HepG2 (cell line): Measurements from ENCODE around the gene ACTL6A. TPM values are rescaled to one million over a fixed set of nuclear protein-coding genes. Genes with fewer than 3 reads are reported as not detected.

Experiments used
- ATAC-seq: fragments of 200-7000 bp; cut with Tn5 transposase; 3 replicates; pipeline ENCODE4 v1.9.1; 2020; ENCODE audit warnings: mild to moderate bottlenecking, moderate library complexity
- BruUV-seq: library from RNA; stranded (reverse); fragments of 400-500 nt; replicated peaks from 2 replicates; lab custom pipeline; 2021; lab: Mats Ljungman, UMichigan
- CTCF ChIA-PET: fragments of 300-600 bp; formaldehyde crosslinking; extraction: SDS; loops from one replicate; lab custom pipeline; 2021; ENCODE audit warnings: low total read pairs, inconsistent platforms, low intra/inter-chr PET ratio; lab: Yijun Ruan, JAX
- POLR2A ChIA-PET: fragments of 350-600 bp; sonication (Branson Sonifier 250); formaldehyde crosslinking; loops from one replicate; lab custom pipeline; 2020; ENCODE audit warnings: antibody characterized with exemption, inconsistent platforms; lab: Yijun Ruan, JAX
- DNase-seq: peaks from one replicate; pipeline ENCODE4 v3.0.0-alpha.2; 2015; ENCODE audit warnings: low spot score
- FAIRE-seq: peaks from 3 replicates; lab custom pipeline; 2011; peaks lifted over from hg19 to GRCh38; lab: Jason Lieb, UNC
- H2AFZ ChIP-seq: one replicate; pipeline ENCODE4 v1.6.1; 2011; ENCODE audit warnings: low read length, inconsistent platforms
- H3K27ac ChIP-seq: fragments of 300-600 bp; 3 replicates; pipeline ENCODE4 v1.8.0; 2011; ENCODE audit warnings: mixed run types, mild to moderate bottlenecking, mixed read lengths, low read length, inconsistent platforms; ENCODE audit not compliant: insufficient read depth; ENCODE audit errors: extremely low read length
- H3K27me3 ChIP-seq, 2 experiments: fragments of 200-600 bp in 1 of 2; 2 replicates in 1 of 2; 3 replicates in 1 of 2; pipeline versions ENCODE4 v1.6.0 to v1.8.0; 2011; ENCODE audit warnings: low read length in 2 of 2, mild to moderate bottlenecking in 2 of 2, moderate library complexity in 2 of 2, inconsistent platforms in 1 of 2; ENCODE audit not compliant: insufficient read depth in 2 of 2, control insufficient read depth in 1 of 2
- H3K36me3 ChIP-seq, 2 experiments: fragments of 200-600 bp in 1 of 2; replicated peaks in 1 of 2; 2 replicates in 1 of 2; 3 replicates in 1 of 2; pipeline versions ENCODE4 v1.5.1 to v1.8.0; 2011; ENCODE audit warnings: low read length in 2 of 2, inconsistent platforms in 1 of 2; ENCODE audit not compliant: insufficient read depth in 2 of 2, control insufficient read depth in 1 of 2
- H3K4me1 ChIP-seq: 2 replicates; pipeline ENCODE4 v1.5.1; 2012; ENCODE audit warnings: low read length, inconsistent platforms; ENCODE audit not compliant: insufficient read depth
- H3K4me2 ChIP-seq: 2 replicates; pipeline ENCODE4 v1.6.0; 2011; ENCODE audit warnings: low read depth, low read length, inconsistent platforms
- H3K4me3 ChIP-seq, 3 experiments: fragments of 200-600 bp in 1 of 3; sonication (generic), shearing (Covaris generic) in 1 of 3; replicated peaks in 1 of 3; 2 replicates each; pipeline ENCODE4 v1.5.1; 2011 to 2016; ENCODE audit warnings: low read length in 3 of 3, inconsistent platforms in 2 of 3, low read depth in 2 of 3, mild to moderate bottlenecking in 2 of 3, control low read depth in 1 of 3, mixed read lengths in 1 of 3; ENCODE audit not compliant: insufficient read depth in 1 of 3
- H3K79me2 ChIP-seq: one replicate; pipeline ENCODE4 v1.6.1; 2011; ENCODE audit warnings: low read length, inconsistent platforms; ENCODE audit not compliant: insufficient read depth
- H3K9ac ChIP-seq: 2 replicates; pipeline ENCODE4 v1.6.0; 2011; ENCODE audit warnings: mild to moderate bottlenecking, low read depth, low read length, inconsistent platforms; ENCODE audit not compliant: insufficient read depth
- H3K9me3 ChIP-seq: 2 replicates; pipeline ENCODE4 v1.5.1; 2012; ENCODE audit warnings: mild to moderate bottlenecking, low read length
- H4K20me1 ChIP-seq: 2 replicates; pipeline ENCODE4 v1.6.0; 2011; ENCODE audit warnings: inconsistent platforms, mild to moderate bottlenecking, low read length, moderate library complexity; ENCODE audit not compliant: insufficient read depth
- BHLHE40 ChIP-seq: IDR thresholded peaks from 2 replicates; pipeline ENCODE4 v1.6.1; 2011; ENCODE audit warnings: low read length, improper control_type of control experiment
- EED ChIP-seq: sonication (generic); formaldehyde crosslinking; IDR thresholded peaks from 2 replicates; pipeline ENCODE4 v1.5.0; 2020; ENCODE audit warnings: mild to moderate bottlenecking, missing genetic modification reagents
- FOXA3 ChIP-seq: IDR thresholded peaks from 2 replicates; pipeline ENCODE4 v1.6.1; 2016; ENCODE audit warnings: missing genetic modification reagents, missing compliant biosample characterization
- FOXK2 ChIP-seq: fragments of 450-650 bp; IDR thresholded peaks from 2 replicates; pipeline ENCODE4 v1.6.1; 2016
- HNRNPUL1 ChIP-seq: fragments of 200-400 bp; formaldehyde crosslinking; IDR thresholded peaks from 2 replicates; pipeline ENCODE4 v1.6.1; 2017; ENCODE audit warnings: low read depth, mild to moderate bottlenecking, low read length, moderate library complexity
- HOXA9 ChIP-seq: sonication (generic); formaldehyde crosslinking; IDR thresholded peaks from 2 replicates; pipeline ENCODE4 v1.8.1; 2022; ENCODE audit warnings: missing genetic modification reagents, mild to moderate bottlenecking, moderate library complexity, borderline replicate concordance
- KDM5A ChIP-seq: fragments of 200-600 bp; sonication (generic); IDR thresholded peaks from 2 replicates; pipeline ENCODE4 v1.7.0; 2018; ENCODE audit warnings: antibody characterized with exemption, mild to moderate bottlenecking, low read length, borderline replicate concordance
- MATR3 ChIP-seq: sonication (generic); formaldehyde crosslinking; IDR thresholded peaks from 2 replicates; pipeline ENCODE4 v1.4.0; 2020; ENCODE audit warnings: missing genetic modification reagents
- SMAD9 ChIP-seq: sonication (generic); formaldehyde crosslinking; IDR thresholded peaks from 2 replicates; pipeline ENCODE4 v1.5.1; 2020; ENCODE audit warnings: mild to moderate bottlenecking, missing genetic modification reagents
- SOX5 ChIP-seq: IDR thresholded peaks from 2 replicates; pipeline ENCODE4 v1.6.1; 2016; ENCODE audit warnings: borderline replicate concordance
- SP2 ChIP-seq: sonication (generic); formaldehyde crosslinking; IDR thresholded peaks from 2 replicates; pipeline ENCODE4 v1.5.1; 2020; ENCODE audit warnings: mild to moderate bottlenecking, missing genetic modification reagents
- ZBTB39 ChIP-seq: sonication (generic); formaldehyde crosslinking; IDR thresholded peaks from 2 replicates; pipeline ENCODE4 v1.5.0; 2020; ENCODE audit warnings: missing genetic modification reagents
- ZNF124 ChIP-seq: sonication (generic); formaldehyde crosslinking; IDR thresholded peaks from 2 replicates; pipeline ENCODE4 v1.4.0; 2020; ENCODE audit warnings: missing genetic modification reagents
- ZNF33B ChIP-seq: sonication (generic); formaldehyde crosslinking; IDR thresholded peaks from 2 replicates; pipeline ENCODE4 v1.5.1; 2020; ENCODE audit warnings: mild to moderate bottlenecking, missing genetic modification reagents
- ZNF354B ChIP-seq: sonication (generic); formaldehyde crosslinking; IDR thresholded peaks from 2 replicates; pipeline ENCODE4 v1.8.0; 2022; ENCODE audit warnings: mild to moderate bottlenecking, missing genetic modification reagents
- ZNF784 ChIP-seq: sonication (generic); formaldehyde crosslinking; IDR thresholded peaks from 2 replicates; pipeline ENCODE4 v1.5.1; 2020; ENCODE audit warnings: missing genetic modification reagents, mild to moderate bottlenecking, borderline replicate concordance
- ZNF879 ChIP-seq: sonication (generic); formaldehyde crosslinking; IDR thresholded peaks from 2 replicates; pipeline ENCODE4 v1.8.1; 2023; ENCODE audit warnings: missing genetic modification reagents
- whole genome bisulfite sequencing: methylation state at CpG from one replicate; pipeline ENCODE4 v1.1.6; 2017; ENCODE audit warnings: low lambda C conversion rate; 5-methylcytosine and 5-hydroxymethylcytosine counted together
- in situ Hi-C: cut with HindIII; loops from 2 replicates; pipeline ENCODE4 v1.10.0; 2017; ENCODE audit warnings: low pct_unique_long_range_greater_than_20kb; ENCODE audit not compliant: extremely low pct_ligation_motif_present
- intact Hi-C: fragments of 100-400 bp; cut with micrococcal nuclease; formaldehyde crosslinking; loops from one replicate; pipeline ENCODE4 v1.10.0; 2022; ENCODE audit not compliant: unreplicated experiment
- polyA plus RNA-seq, 8 experiments: library from polyadenylated mRNA; depleted of rRNA in 3 of 8; stranded (reverse) in 7 of 8; unstranded in 1 of 8; fragments of >200 nt; fragmentation: Illumina TruSeq in 4 of 8; extraction: Trizol in 4 of 8; gene quantifications; 2 replicates each; pipeline versions ENCODE4 v1.2.1 to v1.2.3, GENCODE V29; 2011 to 2016; ENCODE audit warnings: low read depth in 4 of 8, missing spikeins in 1 of 8, mixed read lengths in 1 of 8; ENCODE audit not compliant: insufficient read depth in 1 of 8
- total RNA-seq, 5 experiments: library from RNA; depleted of rRNA; stranded (reverse); fragments of >200 nt; fragmentation: Illumina TruSeq; extraction: Trizol; gene quantifications; 2 replicates each; pipeline ENCODE4 v1.2.3, GENCODE V29; 2016; ENCODE audit warnings: low read depth in 1 of 5
- TF ChIP-seq, protein P1 (sequence below): sonication (generic); formaldehyde crosslinking; IDR thresholded peaks from 2 replicates; pipeline ENCODE4 v1.9.0; 2021; ENCODE audit warnings: missing genetic modification reagents, borderline replicate concordance
- TF ChIP-seq, protein P2 (sequence below): sonication (generic); formaldehyde crosslinking; IDR thresholded peaks from 2 replicates; pipeline ENCODE4 v1.4.0; 2020; ENCODE audit warnings: mild to moderate bottlenecking, low read depth, missing genetic modification reagents
- TF ChIP-seq, protein P3 (sequence below): sonication (generic); formaldehyde crosslinking; IDR thresholded peaks from 2 replicates; pipeline ENCODE4 v1.4.0; 2020; ENCODE audit warnings: missing genetic modification reagents

The ACTL6A gene
- total and polyA plus RNA-seq, 2 of the 13 experiments (the other 11 are each of a cell fraction or from before 2014, with no cell fraction given), result 58.1 to 84.1 TPM

GRCh38 chr3:179606534-179607085, 43.9 kb downstream of the ACTL6A start:
- FAIRE-seq (no peak), DNase-seq (no peak), ATAC-seq (no peak)
- Histone ChIP-seq H3K4me3 (no peak overlapping the region), H3K27me3 (no peaks in the 10 kb centered on the region; a peak in 1 of 5 replicates), H3K79me2 (peaks cover 42% of the 10 kb centered on the region), H3K36me3 (peaks cover 0 to 5% of the 10 kb centered on the region in 2 experiments; a peak in 2 of 5 replicates), H3K9ac (no peak overlapping the region)
- POLR2A ChIA-PET, result no interaction called here
- in situ Hi-C loops, result no loop called here
- no TSS peak for BruUV-seq
- WGBS, result 89% methylated on average over 4 of the region's 4 CpGs
- no peak for TF ChIP-seq ZNF354B (CRISPR knock-in tag)
- TF ChIP-seq FOXA3 (CRISPR knock-in tag), result no peak
- no peak for TF ChIP-seq HOXA9
- TF ChIP-seq ZNF784 (CRISPR knock-in tag), result no peak
- TF ChIP-seq HNRNPUL1, result no peak
- TF ChIP-seq KDM5A, result no peak
- TF ChIP-seq ZNF33B, result no peak
- TF ChIP-seq, protein P1, sequence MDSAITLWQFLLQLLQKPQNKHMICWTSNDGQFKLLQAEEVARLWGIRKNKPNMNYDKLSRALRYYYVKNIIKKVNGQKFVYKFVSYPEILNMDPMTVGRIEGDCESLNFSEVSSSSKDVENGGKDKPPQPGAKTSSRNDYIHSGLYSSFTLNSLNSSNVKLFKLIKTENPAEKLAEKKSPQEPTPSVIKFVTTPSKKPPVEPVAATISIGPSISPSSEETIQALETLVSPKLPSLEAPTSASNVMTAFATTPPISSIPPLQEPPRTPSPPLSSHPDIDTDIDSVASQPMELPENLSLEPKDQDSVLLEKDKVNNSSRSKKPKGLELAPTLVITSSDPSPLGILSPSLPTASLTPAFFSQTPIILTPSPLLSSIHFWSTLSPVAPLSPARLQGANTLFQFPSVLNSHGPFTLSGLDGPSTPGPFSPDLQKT (CRISPR knock-in tag), result no peak
- no peak for TF ChIP-seq BHLHE40
- TF ChIP-seq SOX5 (CRISPR knock-in tag), result no peak
- TF ChIP-seq MATR3 (CRISPR knock-in tag), result no peak
- TF ChIP-seq, protein P2, sequence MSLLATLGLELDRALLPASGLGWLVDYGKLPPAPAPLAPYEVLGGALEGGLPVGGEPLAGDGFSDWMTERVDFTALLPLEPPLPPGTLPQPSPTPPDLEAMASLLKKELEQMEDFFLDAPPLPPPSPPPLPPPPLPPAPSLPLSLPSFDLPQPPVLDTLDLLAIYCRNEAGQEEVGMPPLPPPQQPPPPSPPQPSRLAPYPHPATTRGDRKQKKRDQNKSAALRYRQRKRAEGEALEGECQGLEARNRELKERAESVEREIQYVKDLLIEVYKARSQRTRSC (CRISPR knock-in tag), result no peak
- TF ChIP-seq SP2 (CRISPR knock-in tag), result no peak
- no peak for TF ChIP-seq SMAD9 (CRISPR knock-in tag)
- no peak for TF ChIP-seq ZNF879 (CRISPR knock-in tag)
- TF ChIP-seq FOXK2, result no peak
- TF ChIP-seq EED (CRISPR knock-in tag), result no peak
- TF ChIP-seq, protein P3, sequence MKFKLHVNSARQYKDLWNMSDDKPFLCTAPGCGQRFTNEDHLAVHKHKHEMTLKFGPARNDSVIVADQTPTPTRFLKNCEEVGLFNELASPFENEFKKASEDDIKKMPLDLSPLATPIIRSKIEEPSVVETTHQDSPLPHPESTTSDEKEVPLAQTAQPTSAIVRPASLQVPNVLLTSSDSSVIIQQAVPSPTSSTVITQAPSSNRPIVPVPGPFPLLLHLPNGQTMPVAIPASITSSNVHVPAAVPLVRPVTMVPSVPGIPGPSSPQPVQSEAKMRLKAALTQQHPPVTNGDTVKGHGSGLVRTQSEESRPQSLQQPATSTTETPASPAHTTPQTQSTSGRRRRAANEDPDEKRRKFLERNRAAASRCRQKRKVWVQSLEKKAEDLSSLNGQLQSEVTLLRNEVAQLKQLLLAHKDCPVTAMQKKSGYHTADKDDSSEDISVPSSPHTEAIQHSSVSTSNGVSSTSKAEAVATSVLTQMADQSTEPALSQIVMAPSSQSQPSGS, result no peak
- no peak for TF ChIP-seq ZNF124 (CRISPR knock-in tag)
- no peak for TF ChIP-seq ZBTB39 (CRISPR knock-in tag)
- TF ChIP-seq, all 625 proteins: peak for 0
- CTCF ChIA-PET, result no interaction called here
- Histone ChIP-seq H3K27ac (no peak overlapping the region), H3K4me1 (peaks cover 18% of the 10 kb centered on the region), H2AFZ (no peak overlapping the region), H4K20me1 (no peaks in the 10 kb centered on the region), H3K9me3 (no peaks in the 10 kb centered on the region), H3K4me2 (no peak overlapping the region)
- intact Hi-C loops, result no loop called here
